ENCODE results near the gene TRIM54. TPM values are rescaled to one million over a fixed set of nuclear protein-coding genes. Genes with fewer than 3 reads are reported as not detected.

The TRIM54 gene
- total RNA-seq, 2 donors from 2014 or later, result 0.86 to 2.2 TPM

- Mint-ChIP-seq H3K36me3 (ENCODE audit: low read depth) (no peaks in the 10 kb centered on the region), H3K4me1 (peaks cover 7% of the 10 kb centered on the region), H3K27ac (no peak overlapping the region), H3K9me3 (no peaks in the 10 kb centered on the region), H3K27me3 (ENCODE audit: insufficient read depth) (peaks cover 58% of the 10 kb centered on the region), H3K4me3 (no peak overlapping the region)
- no peaks in the 10 kb centered on the region for H3K9me3 ChIP-seq (ENCODE audit: control insufficient read depth, low read length)
- no peak overlapping the region for H3K9ac ChIP-seq (ENCODE audit: extremely low read depth, low read length, poor library complexity, severe bottlenecking)
- DNase-seq, result no peak
- peaks cover 34% of the 10 kb centered on the region for H3K27me3 ChIP-seq (ENCODE audit: control insufficient read depth, insufficient read depth, low read length, poor library complexity, severe bottlenecking)
- no peak overlapping the region for H3K27ac ChIP-seq (ENCODE audit: low read depth, low read length)
- no peak overlapping the region for H3K4me3 ChIP-seq (ENCODE audit: low read length)
- TF ChIP-seq CTCF (conservative IDR thresholded peaks at IDR 0.05), result no peak
- peaks cover 4% of the 10 kb centered on the region for H3K4me1 ChIP-seq (ENCODE audit: control insufficient read depth, insufficient read depth, low read length)
- WGBS, 2 experiments (ENCODE audit: insufficient coverage in 1 of 2, insufficient read length in 1 of 2), result 67 to 73% methylated on average over 1 of the region's 1 CpG
- H3K36me3 ChIP-seq (ENCODE audit: control insufficient read depth, insufficient read depth, low read length), result no peaks in the 10 kb centered on the region
Measured at GRCh38 chr2:27255660-27256059, 26.6 kb upstream of the TRIM54 start.

DNA sequence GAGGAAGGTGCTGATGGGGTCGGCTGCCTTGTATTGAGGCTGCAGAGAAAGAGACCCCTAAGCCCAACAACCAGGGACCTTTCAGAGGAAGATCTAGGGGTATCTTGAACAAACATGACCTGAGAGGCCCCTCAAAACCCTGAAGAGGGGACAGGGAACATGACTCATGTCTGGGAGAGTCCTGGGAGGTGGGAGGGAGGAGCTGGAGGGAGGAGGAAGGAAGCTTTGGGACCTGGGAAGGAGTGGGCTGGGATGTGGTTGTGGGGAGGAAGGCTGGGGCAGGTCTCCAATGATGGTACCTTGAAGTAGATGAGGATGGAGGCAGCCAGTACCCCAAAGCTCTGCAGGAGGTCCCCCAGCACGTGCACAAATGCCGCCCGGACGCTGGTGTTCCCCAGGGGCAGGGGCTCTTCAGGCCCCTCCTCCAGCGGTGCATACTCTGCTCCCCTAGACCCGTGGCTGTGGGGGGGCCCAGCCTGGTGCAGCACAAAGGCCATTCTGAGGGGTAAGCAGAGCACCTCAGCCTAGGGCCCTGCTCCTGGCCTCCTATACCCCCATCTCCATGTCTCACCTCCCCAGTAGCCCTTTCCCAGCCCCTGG is 25.3 kb upstream of the TRIM54 start:
- peaks cover 3% of the 10 kb centered on the region for H3K4me1 ChIP-seq (ENCODE audit: control insufficient read depth, insufficient read depth, low read length)
- WGBS, 2 experiments (ENCODE audit: insufficient coverage in 1 of 2, insufficient read length in 1 of 2), result 86 to 87% methylated on average over 2 to 7 of the region's 7 CpGs
- no peak overlapping the region for H3K27ac ChIP-seq (ENCODE audit: low read depth, low read length)
- peaks cover 61% of the 10 kb centered on the region for H3K27me3 Mint-ChIP-seq (ENCODE audit: insufficient read depth)
- H3K9me3 ChIP-seq (ENCODE audit: control insufficient read depth, low read length), result no peaks in the 10 kb centered on the region
- no peaks in the 10 kb centered on the region for H3K36me3 ChIP-seq (ENCODE audit: control insufficient read depth, insufficient read depth, low read length)
- H3K4me3 Mint-ChIP-seq, result no peak overlapping the region
- TF ChIP-seq CTCF (conservative IDR thresholded peaks at IDR 0.05), result no peak
- no peaks in the 10 kb centered on the region for H3K36me3 Mint-ChIP-seq (ENCODE audit: low read depth)
- H3K9ac ChIP-seq (ENCODE audit: extremely low read depth, low read length, poor library complexity, severe bottlenecking), result no peak overlapping the region
- H3K4me1 Mint-ChIP-seq, result peaks cover 10% of the 10 kb centered on the region
- H3K27me3 ChIP-seq (ENCODE audit: control insufficient read depth, insufficient read depth, low read length, poor library complexity, severe bottlenecking), result peaks cover 47% of the 10 kb centered on the region
- H3K4me3 ChIP-seq (ENCODE audit: low read length), result no peak overlapping the region
- no peak for DNase-seq
- H3K9me3 Mint-ChIP-seq, result no peaks in the 10 kb centered on the region
- H3K27ac Mint-ChIP-seq, result no peak overlapping the region

DNA sequence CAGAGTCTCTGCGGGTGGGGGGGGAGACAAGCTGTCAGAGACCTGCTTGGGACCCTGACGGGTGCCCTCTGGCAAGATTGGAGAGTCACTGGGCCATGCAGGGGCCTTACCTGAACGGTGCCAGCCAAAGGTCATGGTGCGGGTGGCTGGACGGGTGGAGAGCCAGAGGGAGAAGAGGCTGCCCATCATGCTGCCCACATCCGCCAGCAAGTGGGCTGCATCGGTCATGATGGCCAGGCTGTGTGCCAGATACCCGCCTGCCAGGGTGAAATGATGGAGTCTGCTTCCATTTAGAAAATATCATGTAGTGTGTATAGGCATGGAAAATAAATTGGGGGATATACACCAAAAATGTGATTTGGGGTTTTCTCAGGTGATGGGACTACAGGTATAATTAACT is 24.2 kb upstream of the TRIM54 start:
- WGBS, 2 experiments (ENCODE audit: insufficient coverage in 1 of 2, insufficient read length in 1 of 2), result 94 to 96% methylated on average over 5 to 8 of the region's 8 CpGs
- no peak for DNase-seq
- Mint-ChIP-seq H3K4me1 (peaks cover 10% of the 10 kb centered on the region), H3K27me3 (ENCODE audit: insufficient read depth) (peaks cover 64% of the 10 kb centered on the region), H3K36me3 (ENCODE audit: low read depth) (no peaks in the 10 kb centered on the region), H3K27ac (no peak overlapping the region), H3K4me3 (no peak overlapping the region), H3K9me3 (no peaks in the 10 kb centered on the region)
- no peak overlapping the region for H3K9ac ChIP-seq (ENCODE audit: extremely low read depth, low read length, poor library complexity, severe bottlenecking)
- H3K27ac ChIP-seq (ENCODE audit: low read depth, low read length), result no peak overlapping the region
- TF ChIP-seq CTCF (conservative IDR thresholded peaks at IDR 0.05), result no peak
- peaks cover 58% of the 10 kb centered on the region for H3K27me3 ChIP-seq (ENCODE audit: control insufficient read depth, insufficient read depth, low read length, poor library complexity, severe bottlenecking)
- H3K4me1 ChIP-seq (ENCODE audit: control insufficient read depth, insufficient read depth, low read length), result peaks cover 3% of the 10 kb centered on the region
- no peaks in the 10 kb centered on the region for H3K36me3 ChIP-seq (ENCODE audit: control insufficient read depth, insufficient read depth, low read length)
- H3K9me3 ChIP-seq (ENCODE audit: control insufficient read depth, low read length), result no peaks in the 10 kb centered on the region
- H3K4me3 ChIP-seq (ENCODE audit: low read length), result no peak overlapping the region
